ENCODE data around the gene TPK1.
"Not testable (repeated sequence)": the region's sequence is repeated elsewhere in the genome, so short reads cannot be mapped to it uniquely, and the experiment has no call there.

The TPK1 gene

GRCh38 chr7:144726840-144727239 is 109.0 kb downstream of the TPK1 start:
- in situ Hi-C loops (cut with MboI; ENCODE audit: low sequenced_read_pairs) = not testable (repeated sequence)

- in situ Hi-C loops (cut with MboI; ENCODE audit: low sequenced_read_pairs) = no loop called here
These were observed 110.8 kb downstream of the TPK1 start for GRCh38 chr7:144725070-144725469.

GRCh38 chr7:144723301-144723700 is 112.6 kb downstream of the TPK1 start:
- in situ Hi-C loops (cut with MboI; ENCODE audit: low sequenced_read_pairs) = no loop called here

GRCh38 chr7:144720710-144721109 is 115.1 kb downstream of the TPK1 start:
- in situ Hi-C loops (cut with MboI; ENCODE audit: low sequenced_read_pairs) = no loop called here

GRCh38 chr7:144720149-144720548 is 115.7 kb downstream of the TPK1 start:
- in situ Hi-C loops (cut with MboI; ENCODE audit: low sequenced_read_pairs) = no loop called here

GRCh38 chr7:144717720-144718119 is 118.1 kb downstream of the TPK1 start:
- in situ Hi-C loops (cut with MboI; ENCODE audit: low sequenced_read_pairs) = no loop called here

GRCh38 chr7:144713850-144714249 is 122.0 kb downstream of the TPK1 start:
- in situ Hi-C loops (cut with MboI; ENCODE audit: low sequenced_read_pairs) = no loop called here

- in situ Hi-C loops (cut with MboI; ENCODE audit: low sequenced_read_pairs) = no loop called here
These were observed 125.1 kb downstream of the TPK1 start for GRCh38 chr7:144710791-144711190.

- in situ Hi-C loops (cut with MboI; ENCODE audit: low sequenced_read_pairs) = no loop called here
These were observed 126.8 kb downstream of the TPK1 start for GRCh38 chr7:144709066-144709465.

GRCh38 chr7:144691240-144691639 is 144.6 kb downstream of the TPK1 start:
- in situ Hi-C loops (cut with MboI; ENCODE audit: low sequenced_read_pairs) = no loop called here

GRCh38 chr7:144682581-144683280 is 153.1 kb downstream of the TPK1 start:
- in situ Hi-C loops (cut with MboI; ENCODE audit: low sequenced_read_pairs) = no loop called here

- in situ Hi-C loops (cut with MboI; ENCODE audit: low sequenced_read_pairs) = no loop called here
These were observed 159.4 kb downstream of the TPK1 start for GRCh38 chr7:144676492-144676891.

GRCh38 chr7:144674550-144674949 is 161.3 kb downstream of the TPK1 start:
- in situ Hi-C loops (cut with MboI; ENCODE audit: low sequenced_read_pairs) = no loop called here

- in situ Hi-C loops (cut with MboI; ENCODE audit: low sequenced_read_pairs) = no loop called here
These were observed 163.0 kb downstream of the TPK1 start for GRCh38 chr7:144672869-144673268.

GRCh38 chr7:144671429-144671828 is 164.4 kb downstream of the TPK1 start:
- in situ Hi-C loops (cut with MboI; ENCODE audit: low sequenced_read_pairs) = no loop called here

- in situ Hi-C loops (cut with MboI; ENCODE audit: low sequenced_read_pairs) = no loop called here
These were observed 165.6 kb downstream of the TPK1 start for GRCh38 chr7:144670218-144670617.

- in situ Hi-C loops (cut with MboI; ENCODE audit: low sequenced_read_pairs) = no loop called here
These were observed 167.3 kb downstream of the TPK1 start for GRCh38 chr7:144668503-144668902.

GRCh38 chr7:144665689-144666381 is 170.0 kb downstream of the TPK1 start:
- in situ Hi-C loops (cut with MboI; ENCODE audit: low sequenced_read_pairs) = no loop called here

- in situ Hi-C loops (cut with MboI; ENCODE audit: low sequenced_read_pairs) = no loop called here
These were observed 176.6 kb downstream of the TPK1 start for GRCh38 chr7:144659211-144659610.

- in situ Hi-C loops (cut with MboI; ENCODE audit: low sequenced_read_pairs) = no loop called here
These were observed 178.8 kb downstream of the TPK1 start for GRCh38 chr7:144656965-144657517.

- in situ Hi-C loops (cut with MboI; ENCODE audit: low sequenced_read_pairs) = no loop called here
These were observed 182.4 kb downstream of the TPK1 start for GRCh38 chr7:144653449-144653848.

- in situ Hi-C loops (cut with MboI; ENCODE audit: low sequenced_read_pairs) = no loop called here
These were observed 185.4 kb downstream of the TPK1 start for GRCh38 chr7:144650439-144650838.
